Spleen (tissue), 11 donors: ENCODE results near the gene SRP68. TPM values are rescaled to one million over a fixed set of nuclear protein-coding genes. Genes with fewer than 3 reads are reported as not detected.

ENCODE experiments used
- DNase-seq: peaks from one replicate; pipeline ENCODE4 v3.0.0-alpha.2; 2020
- H3K27ac ChIP-seq, 8 donors: fragments of 200-600 bp; sonication (generic) in 7 of 8; 1 replicate in 4 of 8; 2 replicates in 4 of 8; pipeline versions ENCODE4 v1.5.0 to v1.8.0; 2016 to 2021; ENCODE audit warnings: inconsistent platforms in 4 of 8, mild to moderate bottlenecking in 4 of 8, moderate library complexity in 1 of 8
- H3K27me3 ChIP-seq, 7 donors: fragments of 200-600 bp; sonication (generic) in 6 of 7; replicated peaks in 1 of 7; 1 replicate in 4 of 7; 2 replicates in 3 of 7; pipeline versions ENCODE4 v1.5.0 to v1.8.0; 2016 to 2021; ENCODE audit warnings: inconsistent platforms in 3 of 7, mild to moderate bottlenecking in 1 of 7
- H3K36me3 ChIP-seq, 6 donors: fragments of 200-600 bp; sonication (generic) in 5 of 6; 1 replicate in 4 of 6; 2 replicates in 2 of 6; pipeline versions ENCODE4 v1.5.0 to v1.8.0; 2016 to 2021; ENCODE audit warnings: inconsistent platforms in 2 of 6
- H3K4me1 ChIP-seq, 6 donors: fragments of 200-600 bp; sonication (generic) in 5 of 6; 1 replicate in 3 of 6; 2 replicates in 3 of 6; pipeline versions ENCODE4 v1.5.0 to v1.8.0; 2016 to 2021; ENCODE audit warnings: inconsistent platforms in 3 of 6
- H3K4me3 ChIP-seq, 8 donors: fragments of 200-600 bp; sonication (generic) in 7 of 8; 1 replicate in 4 of 8; 2 replicates in 4 of 8; pipeline versions ENCODE4 v1.5.0 to v1.8.0; 2016 to 2021; ENCODE audit warnings: inconsistent platforms in 4 of 8, mild to moderate bottlenecking in 4 of 8, moderate library complexity in 2 of 8
- H3K9me3 ChIP-seq, 8 donors: fragments of 200-600 bp; sonication (generic) in 7 of 8; 1 replicate in 4 of 8; 2 replicates in 4 of 8; pipeline versions ENCODE4 v1.5.0 to v1.8.0; 2016 to 2021; ENCODE audit warnings: inconsistent platforms in 4 of 8
- CTCF ChIP-seq, 11 experiments: fragments of 200-600 bp in 7 of 11; fragments of 450-650 bp in 4 of 11; sonication (generic) in 4 of 11; IDR thresholded peaks in 8 of 11; conservative IDR thresholded peaks in 3 of 11; 1 replicate in 7 of 11; 2 replicates in 4 of 11; pipeline versions ENCODE4 v1.4.0 to v1.8.0; 2016 to 2021; ENCODE audit warnings: antibody characterized with exemption in 11 of 11, inconsistent platforms in 4 of 11, mild to moderate bottlenecking in 1 of 11
- POLR2A ChIP-seq, 3 donors: fragments of 450-650 bp; IDR thresholded peaks; one replicate each; pipeline ENCODE4 v1.5.1; 2017; ENCODE audit warnings: antibody characterized with exemption in 3 of 3, mild to moderate bottlenecking in 1 of 3
- POLR2AphosphoS5 ChIP-seq, 3 donors: sonication (generic); formaldehyde crosslinking; IDR thresholded peaks; one replicate each; pipeline ENCODE4 v1.5.1; 2017; ENCODE audit warnings: antibody characterized with exemption in 3 of 3
- WGBS, 5 donors: extraction: QIAGEN DNeasy Blood & Tissue Kit in 3 of 5; methylation state at CpG; one replicate each; pipeline versions ENCODE4 v1.1.5 to v1.1.7; 2013 to 2018; 5-methylcytosine and 5-hydroxymethylcytosine counted together
- intact Hi-C: fragments of 100-400 bp; cut with DNase I; formaldehyde crosslinking; loops from one replicate; pipeline ENCODE4 v1.15.0; 2023; ENCODE audit warnings: low total_unique reads
- polyA plus RNA-seq, 3 donors: library from polyadenylated mRNA; stranded (reverse); fragments of 200-250 nt; gene quantifications; one replicate each; pipeline ENCODE4 v1.2.1, GENCODE V29; 2013
- total RNA-seq, 7 donors: library from RNA; depleted of rRNA in 3 of 7; stranded (reverse); fragments of >200 nt in 3 of 7; fragmentation: NEBNext Ultra II Directional in 4 of 7; extraction: Animal tissue kit (Norgen Biotek cat#: 25700) in 4 of 7; gene quantifications; one replicate each; pipeline versions ENCODE4 v1.1.0 to v1.2.1, GENCODE V29; 2016 to 2021
- donor health status: healthy with polysubstance abuse.
- donor health status: DM: no; HTN: no; CAD: no; lungs with moderate emphysema.
- donor health status: DM: no; HTN: no; CAD: no.
- donor health status: Bipolar disorder and iron deficiency.
- donor health status: healthy.
- donor health status: DM: no; HTN: no; CAD: no.
- donor health status: DM: yes; HTN: yes; CAD: no.

The SRP68 gene
- total and polyA plus RNA-seq, 10 donors = 24.5 to 62.0 (median 49.4) TPM

- TF ChIP-seq CTCF (IDR thresholded peaks at IDR 0.05 in 8 of 11, conservative IDR thresholded peaks at IDR 0.05 in 3 of 11) (no peak), POLR2A (IDR thresholded peaks at IDR 0.05) (no peak), POLR2AphosphoS5 (IDR thresholded peaks at IDR 0.05) (no peak)
- no peak overlapping the region for H3K27ac ChIP-seq
- intact Hi-C loops = no loop called here
- 95 to 99% (median 96%) methylated on average over 11 of the region's 11 CpGs for WGBS, 5 donors
- no peak overlapping the region for H3K4me3 ChIP-seq
- no peak for DNase-seq
- no peaks in the 10 kb centered on the region for H3K9me3 ChIP-seq
- H3K27me3 ChIP-seq = no peaks in the 10 kb centered on the region
- peaks cover 0 to 8% (median 3%) of the 10 kb centered on the region in 6 donors for H3K4me1 ChIP-seq
- H3K36me3 ChIP-seq = peaks cover 6 to 100% (median 94%) of the 10 kb centered on the region in 6 donors
Observed at GRCh38 chr17:76050538-76051467, 21.5 kb downstream of the SRP68 start.

GRCh38 chr17:76049836-76050537, 22.3 kb downstream of the SRP68 start:
- no peak for DNase-seq
- H3K27ac ChIP-seq = no peak overlapping the region
- intact Hi-C loops = no loop called here
- no peaks in the 10 kb centered on the region for H3K9me3 ChIP-seq
- no peak overlapping the region for H3K4me3 ChIP-seq
- peaks cover 0 to 8% (median 3%) of the 10 kb centered on the region in 6 donors for H3K4me1 ChIP-seq
- peaks cover 8 to 100% (median 94%) of the 10 kb centered on the region in 6 donors for H3K36me3 ChIP-seq
- no peaks in the 10 kb centered on the region for H3K27me3 ChIP-seq
- 92 to 95% (median 95%) methylated on average over 15 of the region's 15 CpGs for WGBS, 5 donors
- TF ChIP-seq POLR2A (IDR thresholded peaks at IDR 0.05) (no peak), CTCF (IDR thresholded peaks at IDR 0.05 in 8 of 11, conservative IDR thresholded peaks at IDR 0.05 in 3 of 11) (no peak), POLR2AphosphoS5 (IDR thresholded peaks at IDR 0.05) (no peak)

- intact Hi-C loops = no loop called here
- DNase-seq = no peak
- H3K4me3 ChIP-seq = no peak overlapping the region
- TF ChIP-seq POLR2AphosphoS5 (IDR thresholded peaks at IDR 0.05) (no peak), POLR2A (IDR thresholded peaks at IDR 0.05) (no peak), CTCF (IDR thresholded peaks at IDR 0.05 in 8 of 11, conservative IDR thresholded peaks at IDR 0.05 in 3 of 11) (no peak)
- peaks cover 0 to 7% (median 3%) of the 10 kb centered on the region in 6 donors for H3K4me1 ChIP-seq
- H3K36me3 ChIP-seq = peaks cover 11 to 100% (median 95%) of the 10 kb centered on the region in 6 donors
- H3K27ac ChIP-seq = no peak overlapping the region
- H3K27me3 ChIP-seq = no peaks in the 10 kb centered on the region
- WGBS, 5 donors = 87 to 99% (median 91%) methylated on average over 3 of the region's 3 CpGs
- H3K9me3 ChIP-seq = no peaks in the 10 kb centered on the region
Observed at GRCh38 chr17:76049239-76049638, 23.1 kb downstream of the SRP68 start.

GRCh38 chr17:76048711-76049110, 23.6 kb downstream of the SRP68 start:
- H3K4me3 ChIP-seq = no peak overlapping the region
- TF ChIP-seq CTCF (IDR thresholded peaks at IDR 0.05 in 8 of 11, conservative IDR thresholded peaks at IDR 0.05 in 3 of 11) (no peak), POLR2A (IDR thresholded peaks at IDR 0.05) (no peak), POLR2AphosphoS5 (IDR thresholded peaks at IDR 0.05) (no peak)
- peaks cover 0 to 7% (median under 1%) of the 10 kb centered on the region in 6 donors for H3K4me1 ChIP-seq
- no peaks in the 10 kb centered on the region for H3K27me3 ChIP-seq
- H3K27ac ChIP-seq = no peak overlapping the region
- 81 to 86% (median 83%) methylated on average over 9 of the region's 9 CpGs for WGBS, 5 donors
- H3K36me3 ChIP-seq = peaks cover 12 to 100% (median 95%) of the 10 kb centered on the region in 6 donors
- intact Hi-C loops = no loop called here
- H3K9me3 ChIP-seq = no peaks in the 10 kb centered on the region
- DNase-seq = no peak
